Liver (tissue), 3 donors: ENCODE data around the gene WDR7.

ENCODE experiments used
- CTCF ChIP-seq: fragments of 150-350 bp; IDR thresholded peaks from 2 replicates; pipeline ENCODE4 v1.5.1; 2017; ENCODE audit warnings: improper control_type of control experiment, low read depth, low read length; ENCODE audit not compliant: missing input control
- EGR1 ChIP-seq, 2 donors: IDR thresholded peaks; 2 replicates each; pipeline ENCODE4 v1.6.1; 2016 to 2018; ENCODE audit warnings: antibody characterized with exemption in 2 of 2, low read depth in 2 of 2
- HNF4G ChIP-seq: IDR thresholded peaks from 2 replicates; pipeline ENCODE4 v1.6.1; 2016; ENCODE audit warnings: antibody characterized with exemption
- TF ChIP-seq, protein P1 (sequence below): IDR thresholded peaks from 2 replicates; pipeline ENCODE4 v1.6.1; 2016; ENCODE audit warnings: antibody characterized with exemption
- TF ChIP-seq, protein P2 (sequence below): IDR thresholded peaks from 2 replicates; pipeline ENCODE4 v1.6.1; 2016; ENCODE audit warnings: antibody characterized with exemption
- TF ChIP-seq, protein P3 (sequence below): IDR thresholded peaks from 2 replicates; pipeline ENCODE4 v1.6.1; 2016; ENCODE audit warnings: antibody characterized with exemption, mild to moderate bottlenecking
- donor health status: healthy.
- donor health status: healthy.

DNA sequence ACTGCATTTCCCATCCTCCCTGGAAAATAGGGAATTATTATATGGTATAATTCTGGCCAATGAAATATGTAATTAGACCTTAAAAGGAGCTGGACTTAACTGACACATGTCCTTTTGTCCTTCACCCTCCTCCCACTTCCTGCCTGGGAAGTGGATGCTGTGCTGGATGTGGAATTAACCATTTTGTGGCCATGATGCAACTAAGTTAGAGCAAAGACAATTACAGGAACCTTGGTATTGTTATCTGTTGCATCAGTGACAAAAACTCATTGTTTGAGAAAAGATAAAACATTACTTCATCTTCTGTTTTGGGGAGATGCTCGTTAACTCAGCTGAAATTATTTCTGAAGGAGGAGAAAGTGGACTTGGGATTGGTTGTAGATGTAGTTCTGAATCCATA, 268.0 kb downstream of the WDR7 start:
- TF ChIP-seq, protein P1, sequence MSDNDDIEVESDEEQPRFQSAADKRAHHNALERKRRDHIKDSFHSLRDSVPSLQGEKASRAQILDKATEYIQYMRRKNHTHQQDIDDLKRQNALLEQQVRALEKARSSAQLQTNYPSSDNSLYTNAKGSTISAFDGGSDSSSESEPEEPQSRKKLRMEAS: no peak
- no peak for TF ChIP-seq HNF4G
- TF ChIP-seq CTCF: no peak
- TF ChIP-seq, protein P2, sequence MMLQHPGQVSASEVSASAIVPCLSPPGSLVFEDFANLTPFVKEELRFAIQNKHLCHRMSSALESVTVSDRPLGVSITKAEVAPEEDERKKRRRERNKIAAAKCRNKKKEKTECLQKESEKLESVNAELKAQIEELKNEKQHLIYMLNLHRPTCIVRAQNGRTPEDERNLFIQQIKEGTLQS: no peak
- TF ChIP-seq, protein P3, sequence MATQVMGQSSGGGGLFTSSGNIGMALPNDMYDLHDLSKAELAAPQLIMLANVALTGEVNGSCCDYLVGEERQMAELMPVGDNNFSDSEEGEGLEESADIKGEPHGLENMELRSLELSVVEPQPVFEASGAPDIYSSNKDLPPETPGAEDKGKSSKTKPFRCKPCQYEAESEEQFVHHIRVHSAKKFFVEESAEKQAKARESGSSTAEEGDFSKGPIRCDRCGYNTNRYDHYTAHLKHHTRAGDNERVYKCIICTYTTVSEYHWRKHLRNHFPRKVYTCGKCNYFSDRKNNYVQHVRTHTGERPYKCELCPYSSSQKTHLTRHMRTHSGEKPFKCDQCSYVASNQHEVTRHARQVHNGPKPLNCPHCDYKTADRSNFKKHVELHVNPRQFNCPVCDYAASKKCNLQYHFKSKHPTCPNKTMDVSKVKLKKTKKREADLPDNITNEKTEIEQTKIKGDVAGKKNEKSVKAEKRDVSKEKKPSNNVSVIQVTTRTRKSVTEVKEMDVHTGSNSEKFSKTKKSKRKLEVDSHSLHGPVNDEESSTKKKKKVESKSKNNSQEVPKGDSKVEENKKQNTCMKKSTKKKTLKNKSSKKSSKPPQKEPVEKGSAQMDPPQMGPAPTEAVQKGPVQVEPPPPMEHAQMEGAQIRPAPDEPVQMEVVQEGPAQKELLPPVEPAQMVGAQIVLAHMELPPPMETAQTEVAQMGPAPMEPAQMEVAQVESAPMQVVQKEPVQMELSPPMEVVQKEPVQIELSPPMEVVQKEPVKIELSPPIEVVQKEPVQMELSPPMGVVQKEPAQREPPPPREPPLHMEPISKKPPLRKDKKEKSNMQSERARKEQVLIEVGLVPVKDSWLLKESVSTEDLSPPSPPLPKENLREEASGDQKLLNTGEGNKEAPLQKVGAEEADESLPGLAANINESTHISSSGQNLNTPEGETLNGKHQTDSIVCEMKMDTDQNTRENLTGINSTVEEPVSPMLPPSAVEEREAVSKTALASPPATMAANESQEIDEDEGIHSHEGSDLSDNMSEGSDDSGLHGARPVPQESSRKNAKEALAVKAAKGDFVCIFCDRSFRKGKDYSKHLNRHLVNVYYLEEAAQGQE: no peak
- no peak for TF ChIP-seq EGR1 (IDR thresholded peaks at IDR 0.05; ENCODE audit: low read depth in 2 of 2)
